HepG2 (cell line): ENCODE results near the gene ANKZF1. TPM values are rescaled to one million over a fixed set of nuclear protein-coding genes. Genes with fewer than 3 reads are reported as not detected.

Experiments
- AFF4 ChIP-seq: sonication (generic); formaldehyde crosslinking; IDR thresholded peaks from 2 replicates; pipeline ENCODE4 v1.4.0; 2020; ENCODE audit warnings: missing genetic modification reagents
- EEA1 ChIP-seq: sonication (generic); formaldehyde crosslinking; IDR thresholded peaks from 2 replicates; pipeline ENCODE4 v1.5.1; 2020; ENCODE audit warnings: mild to moderate bottlenecking, missing genetic modification reagents, borderline replicate concordance
- FOSL2 ChIP-seq: sonication (generic); formaldehyde crosslinking; IDR thresholded peaks from 2 replicates; pipeline ENCODE4 v1.4.0; 2020; ENCODE audit warnings: missing genetic modification reagents
- KDM6A ChIP-seq: IDR thresholded peaks from 2 replicates; pipeline ENCODE4 v1.6.1; 2016; ENCODE audit warnings: low read depth
- KLF11 ChIP-seq: IDR thresholded peaks from 2 replicates; pipeline ENCODE4 v1.6.1; 2016; ENCODE audit warnings: missing compliant biosample characterization
- MLXIP ChIP-seq: sonication (generic); formaldehyde crosslinking; IDR thresholded peaks from 2 replicates; pipeline ENCODE4 v1.9.0; 2021; ENCODE audit warnings: missing genetic modification reagents, borderline replicate concordance
- SETDB1 ChIP-seq: sonication (generic); formaldehyde crosslinking; IDR thresholded peaks from 2 replicates; pipeline ENCODE4 v1.5.1; 2020; ENCODE audit warnings: missing genetic modification reagents, mild to moderate bottlenecking, borderline replicate concordance
- ZC3H4 ChIP-seq: sonication (generic); formaldehyde crosslinking; IDR thresholded peaks from 2 replicates; pipeline ENCODE4 v1.4.0; 2020; ENCODE audit warnings: missing genetic modification reagents, borderline replicate concordance
- ZNF547 ChIP-seq: sonication (generic); formaldehyde crosslinking; IDR thresholded peaks from 2 replicates; pipeline ENCODE4 v1.5.1; 2020; ENCODE audit warnings: mild to moderate bottlenecking, missing genetic modification reagents
- ZNF672 ChIP-seq: sonication (generic); formaldehyde crosslinking; IDR thresholded peaks from 2 replicates; pipeline ENCODE4 v1.8.1; 2022; ENCODE audit warnings: missing genetic modification reagents
- ZSCAN21 ChIP-seq: sonication (generic); formaldehyde crosslinking; IDR thresholded peaks from 2 replicates; pipeline ENCODE4 v1.8.0; 2022; ENCODE audit warnings: mild to moderate bottlenecking, missing genetic modification reagents, moderate library complexity, borderline replicate concordance
- polyA plus RNA-seq, 8 experiments: library from polyadenylated mRNA; depleted of rRNA in 3 of 8; stranded (reverse) in 7 of 8; unstranded in 1 of 8; fragments of >200 nt; fragmentation: Illumina TruSeq in 4 of 8; extraction: Trizol in 4 of 8; gene quantifications; 2 replicates each; pipeline versions ENCODE4 v1.2.1 to v1.2.3, GENCODE V29; 2011 to 2016; ENCODE audit warnings: low read depth in 4 of 8, missing spikeins in 1 of 8, mixed read lengths in 1 of 8; ENCODE audit not compliant: insufficient read depth in 1 of 8
- total RNA-seq, 5 experiments: library from RNA; depleted of rRNA; stranded (reverse); fragments of >200 nt; fragmentation: Illumina TruSeq; extraction: Trizol; gene quantifications; 2 replicates each; pipeline ENCODE4 v1.2.3, GENCODE V29; 2016; ENCODE audit warnings: low read depth in 1 of 5
- TF ChIP-seq, protein P1 (sequence below), 2 experiments: IDR thresholded peaks; 2 replicates each; pipeline ENCODE4 v1.6.1; 2011 to 2012; ENCODE audit warnings: low read length in 2 of 2, borderline replicate concordance in 1 of 2, low read depth in 1 of 2, mild to moderate bottlenecking in 1 of 2, moderate library complexity in 1 of 2
- TF ChIP-seq, protein P2 (sequence below): sonication (generic); formaldehyde crosslinking; IDR thresholded peaks from 2 replicates; pipeline ENCODE4 v1.4.0; 2020; ENCODE audit warnings: low read depth, missing genetic modification reagents

The ANKZF1 gene
- total and polyA plus RNA-seq, 2 of the 13 experiments (the other 11 are each of a cell fraction or from before 2014, with no cell fraction given): 25.3 to 128 TPM

GRCh38 chr2:219277703-219278654 lies 48.4 kb downstream of the ANKZF1 start (continued):
- TF ChIP-seq AFF4 (CRISPR knock-in tag) (no peak), ZC3H4 (CRISPR knock-in tag) (no peak), MLXIP (CRISPR knock-in tag) (no peak), KLF11 (CRISPR knock-in tag) (no peak), SETDB1 (no peak), FOSL2 (CRISPR knock-in tag) (no peak; the same call in 1 of the 2 replicates), EEA1 (CRISPR knock-in tag) (no peak), ZNF672 (no peak), ZNF547 (CRISPR knock-in tag) (no peak), ZSCAN21 (no peak), KDM6A (CRISPR knock-in tag) (no peak)
- TF ChIP-seq, protein P1, sequence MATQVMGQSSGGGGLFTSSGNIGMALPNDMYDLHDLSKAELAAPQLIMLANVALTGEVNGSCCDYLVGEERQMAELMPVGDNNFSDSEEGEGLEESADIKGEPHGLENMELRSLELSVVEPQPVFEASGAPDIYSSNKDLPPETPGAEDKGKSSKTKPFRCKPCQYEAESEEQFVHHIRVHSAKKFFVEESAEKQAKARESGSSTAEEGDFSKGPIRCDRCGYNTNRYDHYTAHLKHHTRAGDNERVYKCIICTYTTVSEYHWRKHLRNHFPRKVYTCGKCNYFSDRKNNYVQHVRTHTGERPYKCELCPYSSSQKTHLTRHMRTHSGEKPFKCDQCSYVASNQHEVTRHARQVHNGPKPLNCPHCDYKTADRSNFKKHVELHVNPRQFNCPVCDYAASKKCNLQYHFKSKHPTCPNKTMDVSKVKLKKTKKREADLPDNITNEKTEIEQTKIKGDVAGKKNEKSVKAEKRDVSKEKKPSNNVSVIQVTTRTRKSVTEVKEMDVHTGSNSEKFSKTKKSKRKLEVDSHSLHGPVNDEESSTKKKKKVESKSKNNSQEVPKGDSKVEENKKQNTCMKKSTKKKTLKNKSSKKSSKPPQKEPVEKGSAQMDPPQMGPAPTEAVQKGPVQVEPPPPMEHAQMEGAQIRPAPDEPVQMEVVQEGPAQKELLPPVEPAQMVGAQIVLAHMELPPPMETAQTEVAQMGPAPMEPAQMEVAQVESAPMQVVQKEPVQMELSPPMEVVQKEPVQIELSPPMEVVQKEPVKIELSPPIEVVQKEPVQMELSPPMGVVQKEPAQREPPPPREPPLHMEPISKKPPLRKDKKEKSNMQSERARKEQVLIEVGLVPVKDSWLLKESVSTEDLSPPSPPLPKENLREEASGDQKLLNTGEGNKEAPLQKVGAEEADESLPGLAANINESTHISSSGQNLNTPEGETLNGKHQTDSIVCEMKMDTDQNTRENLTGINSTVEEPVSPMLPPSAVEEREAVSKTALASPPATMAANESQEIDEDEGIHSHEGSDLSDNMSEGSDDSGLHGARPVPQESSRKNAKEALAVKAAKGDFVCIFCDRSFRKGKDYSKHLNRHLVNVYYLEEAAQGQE (IDR thresholded peaks at IDR 0.05; ENCODE audit: borderline replicate concordance in 1 of 2, low read depth in 1 of 2, low read length in 2 of 2): no peak
- TF ChIP-seq, protein P2, sequence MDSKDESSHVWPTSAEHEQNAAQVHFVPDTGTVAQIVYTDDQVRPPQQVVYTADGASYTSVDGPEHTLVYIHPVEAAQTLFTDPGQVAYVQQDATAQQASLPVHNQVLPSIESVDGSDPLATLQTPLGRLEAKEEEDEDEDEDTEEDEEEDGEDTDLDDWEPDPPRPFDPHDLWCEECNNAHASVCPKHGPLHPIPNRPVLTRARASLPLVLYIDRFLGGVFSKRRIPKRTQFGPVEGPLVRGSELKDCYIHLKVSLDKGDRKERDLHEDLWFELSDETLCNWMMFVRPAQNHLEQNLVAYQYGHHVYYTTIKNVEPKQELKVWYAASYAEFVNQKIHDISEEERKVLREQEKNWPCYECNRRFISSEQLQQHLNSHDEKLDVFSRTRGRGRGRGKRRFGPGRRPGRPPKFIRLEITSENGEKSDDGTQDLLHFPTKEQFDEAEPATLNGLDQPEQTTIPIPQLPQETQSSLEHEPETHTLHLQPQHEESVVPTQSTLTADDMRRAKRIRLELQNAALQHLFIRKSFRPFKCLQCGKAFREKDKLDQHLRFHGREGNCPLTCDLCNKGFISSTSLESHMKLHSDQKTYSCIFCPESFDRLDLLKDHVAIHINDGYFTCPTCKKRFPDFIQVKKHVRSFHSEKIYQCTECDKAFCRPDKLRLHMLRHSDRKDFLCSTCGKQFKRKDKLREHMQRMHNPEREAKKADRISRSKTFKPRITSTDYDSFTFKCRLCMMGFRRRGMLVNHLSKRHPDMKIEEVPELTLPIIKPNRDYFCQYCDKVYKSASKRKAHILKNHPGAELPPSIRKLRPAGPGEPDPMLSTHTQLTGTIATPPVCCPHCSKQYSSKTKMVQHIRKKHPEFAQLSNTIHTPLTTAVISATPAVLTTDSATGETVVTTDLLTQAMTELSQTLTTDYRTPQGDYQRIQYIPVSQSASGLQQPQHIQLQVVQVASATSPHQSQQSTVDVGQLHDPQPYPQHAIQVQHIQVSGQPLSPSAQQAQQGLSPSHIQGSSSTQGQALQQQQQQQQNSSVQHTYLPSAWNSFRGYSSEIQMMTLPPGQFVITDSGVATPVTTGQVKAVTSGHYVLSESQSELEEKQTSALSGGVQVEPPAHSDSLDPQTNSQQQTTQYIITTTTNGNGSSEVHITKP (CRISPR knock-in tag): no peak
